HepG2 (cell line): Measurements from ENCODE around the gene GNMT. TPM values are rescaled to one million over a fixed set of nuclear protein-coding genes. Genes with fewer than 3 reads are reported as not detected.

Source experiments
- ARNTL ChIP-seq: sonication (generic); formaldehyde crosslinking; IDR thresholded peaks from 2 replicates; pipeline ENCODE4 v1.4.0; 2020; ENCODE audit warnings: mild to moderate bottlenecking, missing genetic modification reagents
- ATF1 ChIP-seq: IDR thresholded peaks from 2 replicates; pipeline ENCODE4 v1.6.1; 2016; ENCODE audit warnings: mild to moderate bottlenecking, control low read depth
- E2F2 ChIP-seq: sonication (generic); formaldehyde crosslinking; IDR thresholded peaks from 2 replicates; pipeline ENCODE4 v1.4.0; 2020; ENCODE audit warnings: missing genetic modification reagents, borderline replicate concordance
- GTF3A ChIP-seq: sonication (generic); formaldehyde crosslinking; conservative IDR thresholded peaks from 2 replicates; pipeline ENCODE4 v1.4.0; 2020; ENCODE audit warnings: mild to moderate bottlenecking, missing genetic modification reagents
- HBP1 ChIP-seq: IDR thresholded peaks from 2 replicates; pipeline ENCODE4 v1.6.1; 2016; ENCODE audit warnings: low read depth, control low read depth
- HDAC2 ChIP-seq: sonication (generic); formaldehyde crosslinking; IDR thresholded peaks from 2 replicates; pipeline ENCODE4 v1.4.0; 2020; ENCODE audit warnings: missing genetic modification reagents
- KDM1A ChIP-seq: IDR thresholded peaks from 2 replicates; pipeline ENCODE4 v1.6.1; 2016; ENCODE audit warnings: missing compliant biosample characterization
- NCOR1 ChIP-seq: fragments of 200-600 bp; sonication (generic); IDR thresholded peaks from 2 replicates; pipeline ENCODE4 v1.7.0; 2017; ENCODE audit warnings: antibody characterized with exemption, low read length, borderline replicate concordance
- NFE2L2 ChIP-seq: fragments of 150-350 bp; IDR thresholded peaks from 2 replicates; pipeline ENCODE4 v1.6.1; 2014; ENCODE audit warnings: low read length
- POGK ChIP-seq: sonication (generic); formaldehyde crosslinking; conservative IDR thresholded peaks from 2 replicates; pipeline ENCODE4 v1.8.0; 2022; ENCODE audit warnings: mild to moderate bottlenecking, moderate library complexity, missing genetic modification reagents
- PREB ChIP-seq: sonication (generic); formaldehyde crosslinking; IDR thresholded peaks from 2 replicates; pipeline ENCODE4 v1.4.0; 2020; ENCODE audit warnings: missing genetic modification reagents
- REL ChIP-seq: sonication (generic); formaldehyde crosslinking; conservative IDR thresholded peaks from 2 replicates; pipeline ENCODE4 v1.8.0; 2022; ENCODE audit warnings: mild to moderate bottlenecking, missing genetic modification reagents, moderate library complexity
- SETDB1 ChIP-seq: sonication (generic); formaldehyde crosslinking; IDR thresholded peaks from 2 replicates; pipeline ENCODE4 v1.5.1; 2020; ENCODE audit warnings: missing genetic modification reagents, mild to moderate bottlenecking, borderline replicate concordance
- YEATS4 ChIP-seq: sonication (generic); formaldehyde crosslinking; IDR thresholded peaks from 2 replicates; pipeline ENCODE4 v1.4.0; 2020; ENCODE audit warnings: missing genetic modification reagents, borderline replicate concordance
- ZBTB20 ChIP-seq: sonication (generic); formaldehyde crosslinking; IDR thresholded peaks from 2 replicates; pipeline ENCODE4 v1.8.1; 2023; ENCODE audit warnings: missing genetic modification reagents, low read depth, mild to moderate bottlenecking, borderline replicate concordance
- ZBTB34 ChIP-seq: sonication (generic); formaldehyde crosslinking; IDR thresholded peaks from 2 replicates; pipeline ENCODE4 v1.8.0; 2022; ENCODE audit warnings: mild to moderate bottlenecking, missing genetic modification reagents
- ZBTB49 ChIP-seq: sonication (generic); formaldehyde crosslinking; IDR thresholded peaks from 2 replicates; pipeline ENCODE4 v1.4.0; 2020; ENCODE audit warnings: missing genetic modification reagents, borderline replicate concordance
- ZNF335 ChIP-seq: sonication (generic); formaldehyde crosslinking; IDR thresholded peaks from 2 replicates; pipeline ENCODE4 v1.4.0; 2020; ENCODE audit warnings: missing genetic modification reagents
- ZNF430 ChIP-seq: sonication (generic); formaldehyde crosslinking; IDR thresholded peaks from 2 replicates; pipeline ENCODE4 v1.9.0; 2021; ENCODE audit warnings: mild to moderate bottlenecking, missing genetic modification reagents
- ZNF432 ChIP-seq: sonication (generic); formaldehyde crosslinking; IDR thresholded peaks from 2 replicates; pipeline ENCODE4 v1.5.0; 2020; ENCODE audit warnings: missing genetic modification reagents, mild to moderate bottlenecking, borderline replicate concordance
- polyA plus RNA-seq, 8 experiments: library from polyadenylated mRNA; depleted of rRNA in 3 of 8; stranded (reverse) in 7 of 8; unstranded in 1 of 8; fragments of >200 nt; fragmentation: Illumina TruSeq in 4 of 8; extraction: Trizol in 4 of 8; gene quantifications; 2 replicates each; pipeline versions ENCODE4 v1.2.1 to v1.2.3, GENCODE V29; 2011 to 2016; ENCODE audit warnings: low read depth in 4 of 8, missing spikeins in 1 of 8, mixed read lengths in 1 of 8; ENCODE audit not compliant: insufficient read depth in 1 of 8
- total RNA-seq, 5 experiments: library from RNA; depleted of rRNA; stranded (reverse); fragments of >200 nt; fragmentation: Illumina TruSeq; extraction: Trizol; gene quantifications; 2 replicates each; pipeline ENCODE4 v1.2.3, GENCODE V29; 2016; ENCODE audit warnings: low read depth in 1 of 5

Gene GNMT
- total and polyA plus RNA-seq, 2 of the 13 experiments (the other 11 are each of a cell fraction or from before 2014, with no cell fraction given) = 2.8 to 7.0 TPM

- TF ChIP-seq KDM1A (no peak), PREB (CRISPR knock-in tag) (no peak), ZNF432 (CRISPR knock-in tag) (no peak), NFE2L2 (no peak), ZBTB34 (CRISPR knock-in tag) (0 out of 2 replicates have a peak, but pooled peaks have one; percentile 67), GTF3A (CRISPR knock-in tag) (no peak), HDAC2 (CRISPR knock-in tag) (peak; percentile 92), NCOR1 (peak; percentile 81; the same call in 1 of the 2 replicates), REL (peak; percentile 70; the same call in 1 of the 2 replicates), ZNF430 (CRISPR knock-in tag) (peak; percentile 97), E2F2 (CRISPR knock-in tag) (no peak), YEATS4 (CRISPR knock-in tag) (peak; percentile 82), POGK (CRISPR knock-in tag) (no peak), ZBTB20 (no peak), HBP1 (CRISPR knock-in tag) (no peak), ATF1 (CRISPR knock-in tag) (no peak), SETDB1 (CRISPR knock-in tag) (no peak), ARNTL (CRISPR knock-in tag) (peak; percentile 97), ZBTB49 (CRISPR knock-in tag) (no peak), ZNF335 (peak; percentile 62; the same call in 1 of the 2 replicates)
These were observed 21.4 kb upstream of the GNMT start (continued) for GRCh38 chr6:42938987-42939809.
